Sigmoid colon (tissue), 7 donors: Measurements from ENCODE around the gene PCP4. TPM values are rescaled to one million over a fixed set of nuclear protein-coding genes. Genes with fewer than 3 reads are reported as not detected.
A peak's percentile ranks its signal among the peaks of the same experiment; 100 is the strongest.

ENCODE experiments used
- DNase-seq: peaks from one replicate; pipeline ENCODE4 v3.0.0-alpha.2; 2019
- H3K27ac ChIP-seq, 4 donors: fragments of 200-600 bp; sonication (generic); one replicate each; pipeline ENCODE4 v1.5.1; 2016 to 2019; ENCODE audit warnings: mild to moderate bottlenecking in 1 of 4
- H3K27me3 ChIP-seq, 3 donors: fragments of 200-600 bp; sonication (generic); one replicate each; pipeline ENCODE4 v1.5.1; 2019; ENCODE audit warnings: mild to moderate bottlenecking in 1 of 3
- H3K36me3 ChIP-seq, 4 donors: fragments of 200-600 bp; sonication (generic); one replicate each; pipeline ENCODE4 v1.5.1; 2016 to 2019
- H3K4me1 ChIP-seq, 4 donors: fragments of 200-600 bp; sonication (generic); one replicate each; pipeline ENCODE4 v1.5.1; 2017 to 2019
- H3K4me3 ChIP-seq, 4 donors: fragments of 200-600 bp; sonication (generic); one replicate each; pipeline ENCODE4 v1.5.1; 2017 to 2019; ENCODE audit warnings: mild to moderate bottlenecking in 2 of 4, moderate library complexity in 1 of 4
- H3K9me3 ChIP-seq, 4 donors: fragments of 200-600 bp in 3 of 4; sonication (generic) in 3 of 4; one replicate each; pipeline versions ENCODE4 v1.5.1 to v1.6.1; 2013 to 2019
- CTCF ChIP-seq, 4 experiments: fragments of 450-650 bp in 3 of 4; fragments of 200-600 bp in 1 of 4; IDR thresholded peaks; one replicate each; pipeline ENCODE4 v1.5.1; 2016 to 2019; ENCODE audit warnings: antibody characterized with exemption in 4 of 4, mild to moderate bottlenecking in 3 of 4, moderate library complexity in 2 of 4
- EP300 ChIP-seq, 4 donors: sonication (generic); formaldehyde crosslinking; IDR thresholded peaks; one replicate each; pipeline ENCODE4 v1.6.1; 2017; ENCODE audit warnings: antibody characterized with exemption in 4 of 4
- POLR2A ChIP-seq, 2 donors: fragments of 450-650 bp; IDR thresholded peaks; one replicate each; pipeline ENCODE4 v1.6.1; 2016; ENCODE audit warnings: antibody characterized with exemption in 2 of 2, mild to moderate bottlenecking in 2 of 2, moderate library complexity in 2 of 2
- POLR2AphosphoS5 ChIP-seq, 4 donors: sonication (generic); formaldehyde crosslinking; IDR thresholded peaks; one replicate each; pipeline ENCODE4 v1.6.1; 2017; ENCODE audit warnings: antibody characterized with exemption in 4 of 4
- WGBS, 2 donors: extraction: QIAGEN DNeasy Blood & Tissue Kit; methylation state at CpG; one replicate each; pipeline ENCODE4 v1.1.7; 2013; 5-methylcytosine and 5-hydroxymethylcytosine counted together
- intact Hi-C: fragments of 100-400 bp; cut with DNase I; formaldehyde crosslinking; loops from one replicate; pipeline ENCODE4 v1.15.1; 2023
- polyA plus RNA-seq, 3 donors: library from polyadenylated mRNA; stranded (reverse); fragments of 200-250 nt; gene quantifications; one replicate each; pipeline ENCODE4 v1.2.3, GENCODE V29; 2013
- total RNA-seq, 4 donors: library from RNA; depleted of rRNA; stranded (reverse); fragments of >200 nt; gene quantifications; one replicate each; pipeline ENCODE4 v1.1.0, GENCODE V29; 2016
- donor health status: healthy with polysubstance abuse.
- donor health status: Bipolar disorder and iron deficiency.
- donor health status: healthy.

The PCP4 gene
- 100 to 1,000 TPM in 3 of 4 donors, 10 to 100 TPM in 1; 88.8 to 198 (median 172) TPM for total RNA-seq
- polyA plus RNA-seq, result 10 to 100 TPM in 1 of 3 donors, 1 to 10 TPM in 1, not detected in 1; 6.2 to 12.6 TPM

- DNase-seq, result peak; percentile 83
- intact Hi-C loops, result loop anchor here (1.0 to 5.0 kb wide), 2 partner anchors 80 to 253 kb away; no protein-coding TSS in a partner anchor
- Histone ChIP-seq H3K4me3 (peak within 1 kb of the TSS; percentile 27 to 42 (median 40)), H3K4me1 (peaks cover 0 to 13% (median 0%) of the 10 kb centered on the region in 4 donors), H3K27me3 (no peaks in the 10 kb centered on the region), H3K36me3 (no peaks in the 10 kb centered on the region), H3K27ac (peak within 1 kb of the TSS; percentile 44 to 74 (median 69)), H3K9me3 (no peaks in the 10 kb centered on the region)
- WGBS, 2 donors, result 7 to 9% methylated on average over 14 of the region's 14 CpGs
- TF ChIP-seq POLR2A (IDR thresholded peaks at IDR 0.05) (no peak), CTCF (IDR thresholded peaks at IDR 0.05) (peak; percentile 53 to 85 (median 80))
Measured at GRCh38 chr21:39867198-39867650, at the start of gene PCP4. Gene PCP4, plus strand, starts transcription at chr21:39867438. Its CDS starts 64 bp downstream, at chr21:39867502.

GRCh38 chr21:39818557-39818956 lies 48.7 kb upstream of the PCP4 start:
- DNase-seq, result no peak
- H3K27ac ChIP-seq, result no peak overlapping the region
- no peaks in the 10 kb centered on the region for H3K36me3 ChIP-seq
- H3K27me3 ChIP-seq, result no peaks in the 10 kb centered on the region
- H3K4me1 ChIP-seq, result no peaks in the 10 kb centered on the region
- H3K9me3 ChIP-seq, result no peaks in the 10 kb centered on the region
- WGBS, 2 donors, result 65 to 70% methylated on average over 2 of the region's 2 CpGs
- no peak overlapping the region for H3K4me3 ChIP-seq
- intact Hi-C loops, result no loop called here
- TF ChIP-seq EP300 (IDR thresholded peaks at IDR 0.05) (no peak), POLR2A (IDR thresholded peaks at IDR 0.05) (no peak), CTCF (IDR thresholded peaks at IDR 0.05) (no peak)

- intact Hi-C loops, result no loop called here
- no peaks in the 10 kb centered on the region for H3K4me1 ChIP-seq
- no peaks in the 10 kb centered on the region for H3K27me3 ChIP-seq
- no peak overlapping the region for H3K4me3 ChIP-seq
- no peaks in the 10 kb centered on the region for H3K9me3 ChIP-seq
- WGBS, 2 donors, result 90 to 93% methylated on average over 3 of the region's 3 CpGs
- no peak for TF ChIP-seq POLR2A (IDR thresholded peaks at IDR 0.05)
- no peak for TF ChIP-seq EP300 (IDR thresholded peaks at IDR 0.05)
- TF ChIP-seq CTCF (IDR thresholded peaks at IDR 0.05), result no peak
- no peak for TF ChIP-seq POLR2AphosphoS5 (IDR thresholded peaks at IDR 0.05)
- no peak overlapping the region for H3K27ac ChIP-seq
- no peak for DNase-seq
- H3K36me3 ChIP-seq, result no peaks in the 10 kb centered on the region
Measured at GRCh38 chr21:39822042-39822441, 45.2 kb upstream of the PCP4 start.

- H3K27ac ChIP-seq, result no peak overlapping the region
- TF ChIP-seq EP300 (IDR thresholded peaks at IDR 0.05) (no peak), CTCF (IDR thresholded peaks at IDR 0.05) (no peak), POLR2AphosphoS5 (IDR thresholded peaks at IDR 0.05) (no peak), POLR2A (IDR thresholded peaks at IDR 0.05) (no peak)
- WGBS, 2 donors, result 57 to 80% methylated on average over 1 of the region's 1 CpG
Measured at GRCh38 chr21:39825250-39825649, 42.0 kb upstream of the PCP4 start.

GRCh38 chr21:39834543-39834942 lies 32.7 kb upstream of the PCP4 start:
- TF ChIP-seq POLR2A (IDR thresholded peaks at IDR 0.05) (no peak), CTCF (IDR thresholded peaks at IDR 0.05) (no peak), POLR2AphosphoS5 (IDR thresholded peaks at IDR 0.05) (no peak), EP300 (IDR thresholded peaks at IDR 0.05) (no peak)
- Histone ChIP-seq H3K27ac (no peak overlapping the region), H3K9me3 (no peaks in the 10 kb centered on the region), H3K36me3 (no peaks in the 10 kb centered on the region), H3K4me3 (no peak overlapping the region), H3K27me3 (no peaks in the 10 kb centered on the region), H3K4me1 (no peaks in the 10 kb centered on the region)
- intact Hi-C loops, result no loop called here
- DNase-seq, result no peak
- 60 to 71% methylated on average over 4 of the region's 4 CpGs for WGBS, 2 donors

More at GRCh38 chr21:39825250-39825649, 42.0 kb upstream of the PCP4 start:
- no peaks in the 10 kb centered on the region for H3K36me3 ChIP-seq
- intact Hi-C loops, result no loop called here
- no peaks in the 10 kb centered on the region for H3K9me3 ChIP-seq
- no peaks in the 10 kb centered on the region for H3K4me1 ChIP-seq
- no peak for DNase-seq
- H3K4me3 ChIP-seq, result no peak overlapping the region
- H3K27me3 ChIP-seq, result no peaks in the 10 kb centered on the region
